ENCODE results near the gene BANK1. TPM values are rescaled to one million over a fixed set of nuclear protein-coding genes. Genes with fewer than 3 reads are reported as not detected.

BANK1 gene
- total RNA-seq, 1 donor from 2014 or later: 12.2 TPM

GRCh38 chr4:101948951-101949350 lies 158.4 kb downstream of the BANK1 start:
- intact Hi-C loops (cut with DNase I): no loop called here
- no peaks in the 10 kb centered on the region for H3K9me3 ChIP-seq
- H3K36me3 ChIP-seq: no peaks in the 10 kb centered on the region
- TF ChIP-seq, protein P1, sequence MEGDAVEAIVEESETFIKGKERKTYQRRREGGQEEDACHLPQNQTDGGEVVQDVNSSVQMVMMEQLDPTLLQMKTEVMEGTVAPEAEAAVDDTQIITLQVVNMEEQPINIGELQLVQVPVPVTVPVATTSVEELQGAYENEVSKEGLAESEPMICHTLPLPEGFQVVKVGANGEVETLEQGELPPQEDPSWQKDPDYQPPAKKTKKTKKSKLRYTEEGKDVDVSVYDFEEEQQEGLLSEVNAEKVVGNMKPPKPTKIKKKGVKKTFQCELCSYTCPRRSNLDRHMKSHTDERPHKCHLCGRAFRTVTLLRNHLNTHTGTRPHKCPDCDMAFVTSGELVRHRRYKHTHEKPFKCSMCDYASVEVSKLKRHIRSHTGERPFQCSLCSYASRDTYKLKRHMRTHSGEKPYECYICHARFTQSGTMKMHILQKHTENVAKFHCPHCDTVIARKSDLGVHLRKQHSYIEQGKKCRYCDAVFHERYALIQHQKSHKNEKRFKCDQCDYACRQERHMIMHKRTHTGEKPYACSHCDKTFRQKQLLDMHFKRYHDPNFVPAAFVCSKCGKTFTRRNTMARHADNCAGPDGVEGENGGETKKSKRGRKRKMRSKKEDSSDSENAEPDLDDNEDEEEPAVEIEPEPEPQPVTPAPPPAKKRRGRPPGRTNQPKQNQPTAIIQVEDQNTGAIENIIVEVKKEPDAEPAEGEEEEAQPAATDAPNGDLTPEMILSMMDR (IDR thresholded peaks at IDR 0.05): no peak
- no peak overlapping the region for H3K4me3 ChIP-seq
- ATAC-seq (no peak), DNase-seq (no peak)
- H3K27ac ChIP-seq: no peak overlapping the region
- H3K27me3 ChIP-seq (ENCODE audit: low read depth): no peaks in the 10 kb centered on the region
- no peaks in the 10 kb centered on the region for H3K4me1 ChIP-seq

GRCh38 chr4:101950258-101950979 lies 159.9 kb downstream of the BANK1 start:
- Histone ChIP-seq H3K4me1 (no peaks in the 10 kb centered on the region), H3K9me3 (no peaks in the 10 kb centered on the region), H3K27ac (no peak overlapping the region), H3K27me3 (ENCODE audit: low read depth) (no peaks in the 10 kb centered on the region), H3K36me3 (no peaks in the 10 kb centered on the region), H3K4me3 (no peak overlapping the region)
- DNase-seq: no peak
- intact Hi-C loops (cut with DNase I): no loop called here
- TF ChIP-seq, protein P1 (IDR thresholded peaks at IDR 0.05): no peak
- no peak for ATAC-seq

DNA sequence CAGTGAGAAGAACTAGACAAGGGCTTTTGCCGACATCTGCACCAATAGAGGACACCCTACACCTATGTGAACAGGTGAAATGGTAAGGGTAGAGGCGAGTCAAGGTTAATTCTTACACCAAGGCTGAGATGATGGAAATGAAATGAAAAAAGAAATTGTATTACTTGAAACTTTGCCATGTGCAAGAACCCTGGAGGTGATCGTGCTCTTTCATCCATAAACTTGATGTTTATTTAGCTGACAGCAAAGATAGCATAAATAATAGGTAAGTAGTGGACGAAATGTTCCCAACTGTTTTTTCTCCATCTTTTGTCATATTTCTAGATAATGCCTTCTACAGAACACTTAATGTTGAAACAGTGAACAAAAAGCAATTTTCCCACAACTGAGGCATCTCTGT lies 162.5 kb downstream of the BANK1 start:
- intact Hi-C loops (cut with DNase I): no loop called here

GRCh38 chr4:101953949-101954348 lies 163.4 kb downstream of the BANK1 start:
- H3K4me3 ChIP-seq: no peak overlapping the region
- intact Hi-C loops (cut with DNase I): no loop called here
- H3K27ac ChIP-seq: no peak overlapping the region
- TF ChIP-seq, protein P1 (IDR thresholded peaks at IDR 0.05): no peak
- H3K27me3 ChIP-seq (ENCODE audit: low read depth): no peaks in the 10 kb centered on the region
- H3K4me1 ChIP-seq: no peaks in the 10 kb centered on the region
- no peaks in the 10 kb centered on the region for H3K9me3 ChIP-seq
- H3K36me3 ChIP-seq: no peaks in the 10 kb centered on the region
- no peak for DNase-seq
- ATAC-seq: peak in 1 of 2 donors; percentile 47

More for the DNA sequence above, 162.5 kb downstream of the BANK1 start:
- H3K9me3 ChIP-seq: no peaks in the 10 kb centered on the region
- TF ChIP-seq, protein P1 (IDR thresholded peaks at IDR 0.05): no peak
- H3K4me1 ChIP-seq: no peaks in the 10 kb centered on the region
- ATAC-seq (no peak), DNase-seq (no peak)
- H3K27me3 ChIP-seq (ENCODE audit: low read depth): no peaks in the 10 kb centered on the region
- no peak overlapping the region for H3K4me3 ChIP-seq
- no peak overlapping the region for H3K27ac ChIP-seq
- H3K36me3 ChIP-seq: no peaks in the 10 kb centered on the region

GRCh38 chr4:101954351-101954750 lies 163.8 kb downstream of the BANK1 start:
- TF ChIP-seq, protein P1 (IDR thresholded peaks at IDR 0.05): no peak
- Histone ChIP-seq H3K36me3 (no peaks in the 10 kb centered on the region), H3K4me1 (no peaks in the 10 kb centered on the region), H3K27me3 (ENCODE audit: low read depth) (no peaks in the 10 kb centered on the region), H3K9me3 (no peaks in the 10 kb centered on the region), H3K27ac (no peak overlapping the region), H3K4me3 (no peak overlapping the region)
- ATAC-seq: no peak
- intact Hi-C loops (cut with DNase I): no loop called here
- DNase-seq: no peak
